Glutamatergic neuron (in vitro differentiated cells): ENCODE results near the gene TEX38. TPM values are rescaled to one million over a fixed set of nuclear protein-coding genes. Genes with fewer than 3 reads are reported as not detected.
"Not testable (repeated sequence)": the region's sequence is repeated elsewhere in the genome, so short reads cannot be mapped to it uniquely, and the experiment has no call there.

Experiments used
- DNase-seq: peaks from one replicate; pipeline ENCODE4 v3.0.0; 2022
- H3K27ac Mint-ChIP-seq: one replicate; pipeline ENCODE4 v1.8.0; 2020; ENCODE audit warnings: mild to moderate bottlenecking, mixed read lengths, inconsistent platforms; ENCODE audit not compliant: unreplicated experiment
- H3K27me3 Mint-ChIP-seq: one replicate; pipeline ENCODE4 v1.8.0; 2020; ENCODE audit warnings: mild to moderate bottlenecking, moderate library complexity, mixed read lengths, inconsistent platforms; ENCODE audit not compliant: unreplicated experiment
- H3K36me3 Mint-ChIP-seq: one replicate; pipeline ENCODE4 v1.8.0; 2020; ENCODE audit warnings: mild to moderate bottlenecking, mixed read lengths, inconsistent platforms; ENCODE audit not compliant: unreplicated experiment
- H3K4me1 Mint-ChIP-seq: one replicate; pipeline ENCODE4 v1.8.0; 2020; ENCODE audit warnings: mild to moderate bottlenecking, low read depth, mixed read lengths, inconsistent platforms; ENCODE audit not compliant: unreplicated experiment
- H3K4me3 Mint-ChIP-seq: one replicate; pipeline ENCODE4 v1.8.0; 2020; ENCODE audit warnings: mild to moderate bottlenecking, mixed read lengths, inconsistent platforms; ENCODE audit not compliant: unreplicated experiment
- H3K9me3 Mint-ChIP-seq: one replicate; pipeline ENCODE4 v1.8.0; 2020; ENCODE audit warnings: mild to moderate bottlenecking, moderate library complexity, mixed read lengths, inconsistent platforms; ENCODE audit not compliant: unreplicated experiment
- total RNA-seq: library from RNA; stranded (reverse); fragmentation: NEBNext Ultra II Directional; extraction: Animal tissue kit (Norgen Biotek cat#: 25700); gene quantifications from one replicate; pipeline ENCODE4 v1.2.1, GENCODE V29; 2021; ENCODE audit not compliant: unreplicated experiment
- TF ChIP-seq, protein P1 (sequence below): fragments of 200-600 bp; sonication (generic); IDR thresholded peaks from one replicate; pipeline ENCODE4 v1.5.0; 2021; ENCODE audit not compliant: partially characterized antibody, unreplicated experiment

TEX38 gene
- total RNA-seq, 1 donor from 2014 or later = not detected

DNA sequence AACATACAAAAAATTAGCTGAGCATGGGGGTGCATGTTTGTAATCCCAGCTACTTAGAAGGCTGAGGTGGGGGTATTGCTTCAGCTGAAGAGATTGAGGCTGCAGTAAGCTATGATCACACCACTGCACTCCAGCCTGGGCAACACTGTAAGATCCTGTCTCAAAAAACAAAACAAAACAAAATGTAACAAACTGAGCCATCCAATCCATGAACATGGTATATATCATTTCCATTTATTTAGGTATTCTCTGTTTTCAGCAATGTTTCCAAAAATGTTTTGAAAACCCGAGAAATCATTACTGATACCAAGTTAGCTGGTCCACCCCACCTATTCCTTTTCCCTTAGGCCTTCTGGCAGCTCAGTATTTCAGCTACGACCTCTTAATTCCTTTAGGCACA, 21.9 kb upstream of the TEX38 start:
- no peak for DNase-seq
- H3K9me3 Mint-ChIP-seq = peaks cover 4% of the 10 kb centered on the region
- H3K27me3 Mint-ChIP-seq = peaks cover 2% of the 10 kb centered on the region
- peaks cover 30% of the 10 kb centered on the region for H3K36me3 Mint-ChIP-seq
- H3K4me3 Mint-ChIP-seq = no peak overlapping the region
- H3K27ac Mint-ChIP-seq = no peak overlapping the region
- TF ChIP-seq, protein P1, sequence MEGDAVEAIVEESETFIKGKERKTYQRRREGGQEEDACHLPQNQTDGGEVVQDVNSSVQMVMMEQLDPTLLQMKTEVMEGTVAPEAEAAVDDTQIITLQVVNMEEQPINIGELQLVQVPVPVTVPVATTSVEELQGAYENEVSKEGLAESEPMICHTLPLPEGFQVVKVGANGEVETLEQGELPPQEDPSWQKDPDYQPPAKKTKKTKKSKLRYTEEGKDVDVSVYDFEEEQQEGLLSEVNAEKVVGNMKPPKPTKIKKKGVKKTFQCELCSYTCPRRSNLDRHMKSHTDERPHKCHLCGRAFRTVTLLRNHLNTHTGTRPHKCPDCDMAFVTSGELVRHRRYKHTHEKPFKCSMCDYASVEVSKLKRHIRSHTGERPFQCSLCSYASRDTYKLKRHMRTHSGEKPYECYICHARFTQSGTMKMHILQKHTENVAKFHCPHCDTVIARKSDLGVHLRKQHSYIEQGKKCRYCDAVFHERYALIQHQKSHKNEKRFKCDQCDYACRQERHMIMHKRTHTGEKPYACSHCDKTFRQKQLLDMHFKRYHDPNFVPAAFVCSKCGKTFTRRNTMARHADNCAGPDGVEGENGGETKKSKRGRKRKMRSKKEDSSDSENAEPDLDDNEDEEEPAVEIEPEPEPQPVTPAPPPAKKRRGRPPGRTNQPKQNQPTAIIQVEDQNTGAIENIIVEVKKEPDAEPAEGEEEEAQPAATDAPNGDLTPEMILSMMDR = no peak
- H3K4me1 Mint-ChIP-seq = no peaks in the 10 kb centered on the region

DNA sequence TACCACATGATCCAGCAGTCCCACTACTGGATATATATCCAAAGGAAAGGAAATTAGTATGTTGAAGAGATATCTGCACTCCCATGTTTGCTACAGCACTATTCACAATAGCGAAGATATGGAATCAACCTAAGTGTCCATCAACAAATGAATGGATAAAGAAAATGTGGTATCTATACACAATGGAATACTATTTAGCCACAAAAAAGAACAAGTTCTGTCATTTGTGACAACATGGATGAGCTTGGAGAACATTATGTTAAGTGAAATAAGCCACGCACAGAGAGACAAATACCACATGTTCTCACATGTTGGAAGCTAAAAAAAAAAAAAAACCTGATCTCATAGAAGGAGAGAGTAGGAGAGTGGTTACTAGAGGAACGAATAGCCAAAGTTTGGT, 21.2 kb upstream of the TEX38 start:
- Mint-ChIP-seq H3K4me3 (no peak overlapping the region), H3K4me1 (no peaks in the 10 kb centered on the region), H3K27ac (no peak overlapping the region), H3K36me3 (peaks cover 34% of the 10 kb centered on the region), H3K9me3 (peaks cover 4% of the 10 kb centered on the region), H3K27me3 (peaks cover 2% of the 10 kb centered on the region)
- TF ChIP-seq, protein P1 = no peak
- no peak for DNase-seq

DNA sequence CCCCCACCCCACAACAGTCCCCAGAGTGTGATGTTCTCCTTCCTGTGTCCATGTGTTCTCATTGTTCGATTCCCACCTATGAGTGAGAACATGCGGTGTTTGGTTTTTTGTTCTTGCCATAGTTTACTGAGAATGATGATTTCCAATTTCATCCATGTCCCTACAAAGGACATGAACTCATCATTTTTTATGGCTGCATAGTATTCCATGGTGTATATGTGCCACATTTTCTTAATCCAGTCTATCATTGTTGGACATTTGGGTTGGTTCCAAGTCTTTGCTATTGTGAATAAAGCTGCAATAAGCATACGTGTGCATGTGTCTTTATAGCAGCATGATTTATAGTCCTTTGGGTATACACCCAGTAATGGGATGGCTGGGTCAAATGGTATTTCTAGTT, 20.5 kb upstream of the TEX38 start:
- H3K36me3 Mint-ChIP-seq = peaks cover 38% of the 10 kb centered on the region
- not testable (repeated sequence) for H3K27ac Mint-ChIP-seq, H3K4me1 Mint-ChIP-seq, H3K4me3 Mint-ChIP-seq, H3K27me3 Mint-ChIP-seq, H3K9me3 Mint-ChIP-seq, DNase-seq

DNA sequence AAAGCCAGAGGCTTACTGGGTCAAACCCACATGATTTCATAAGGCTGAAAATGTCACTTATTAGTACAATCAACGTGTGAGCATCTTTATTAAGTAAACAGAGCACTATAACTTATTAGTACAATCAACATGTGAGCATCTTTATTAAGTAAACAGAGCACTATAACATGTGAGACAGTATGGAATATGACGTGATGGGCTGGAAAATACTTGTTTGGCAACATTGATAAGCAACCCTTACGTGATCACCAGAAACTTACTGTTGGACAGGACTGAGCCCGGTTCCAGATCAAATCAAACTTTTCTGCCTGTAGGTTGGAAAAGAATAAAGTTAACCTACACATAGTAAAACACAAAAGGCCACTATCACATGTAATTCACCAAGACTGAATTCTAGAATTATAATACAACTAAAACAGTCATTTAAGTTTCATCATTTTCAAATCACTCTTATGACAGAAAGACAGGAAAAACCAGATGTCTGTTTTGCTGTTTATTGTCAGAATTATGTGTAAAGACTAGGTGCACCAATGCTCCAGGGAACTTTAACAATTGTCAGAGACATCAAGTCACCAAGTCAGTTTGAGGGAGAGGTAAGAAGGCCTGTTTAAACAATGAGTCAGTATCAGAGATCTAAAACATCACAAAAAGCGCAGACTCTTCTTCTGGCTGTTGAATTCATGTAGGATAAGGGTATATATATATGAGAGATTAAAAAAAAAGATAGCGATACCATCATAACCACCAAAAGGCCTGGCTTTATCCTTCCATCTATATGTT, 19.1 kb upstream of the TEX38 start:
- H3K27ac Mint-ChIP-seq = no peak overlapping the region
- TF ChIP-seq, protein P1 = no peak
- H3K36me3 Mint-ChIP-seq = peaks cover 29% of the 10 kb centered on the region
- peaks cover 4% of the 10 kb centered on the region for H3K9me3 Mint-ChIP-seq
- no peaks in the 10 kb centered on the region for H3K4me1 Mint-ChIP-seq
- no peak for DNase-seq
- no peak overlapping the region for H3K4me3 Mint-ChIP-seq
- no peaks in the 10 kb centered on the region for H3K27me3 Mint-ChIP-seq

DNA sequence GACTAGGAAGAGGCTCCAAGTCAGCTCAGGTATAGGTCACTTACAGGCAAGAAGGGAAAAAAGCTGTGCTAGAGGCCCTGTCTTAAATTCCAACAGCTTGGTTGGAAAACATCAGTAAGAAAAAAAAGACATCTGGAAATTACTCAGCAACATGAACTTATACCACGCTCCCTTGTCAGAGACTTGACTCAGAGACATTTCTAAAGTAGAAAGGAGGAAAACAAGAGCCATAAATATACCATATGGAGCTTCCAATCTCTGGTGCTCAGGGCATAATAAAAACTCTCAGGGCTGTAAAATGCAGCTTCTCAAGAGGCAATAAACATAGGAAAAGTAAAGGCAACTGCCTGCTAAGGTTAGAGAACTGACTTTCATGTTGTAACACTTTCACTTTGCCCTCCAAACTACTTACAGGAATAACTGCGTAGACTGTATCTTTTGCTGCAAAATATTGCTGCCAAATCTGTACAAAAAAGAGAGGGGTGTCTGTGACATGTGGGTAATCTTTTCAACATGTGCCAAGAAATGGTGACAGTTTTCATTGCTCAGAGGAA, 18.2 kb upstream of the TEX38 start:
- Mint-ChIP-seq H3K4me3 (no peak overlapping the region), H3K27ac (no peak overlapping the region), H3K4me1 (no peaks in the 10 kb centered on the region), H3K9me3 (peaks cover 4% of the 10 kb centered on the region), H3K36me3 (peaks cover 28% of the 10 kb centered on the region), H3K27me3 (no peaks in the 10 kb centered on the region)
- DNase-seq = no peak
- TF ChIP-seq, protein P1 = no peak
